ENCODE data around the gene PYGO2.

PYGO2 gene, protein sequence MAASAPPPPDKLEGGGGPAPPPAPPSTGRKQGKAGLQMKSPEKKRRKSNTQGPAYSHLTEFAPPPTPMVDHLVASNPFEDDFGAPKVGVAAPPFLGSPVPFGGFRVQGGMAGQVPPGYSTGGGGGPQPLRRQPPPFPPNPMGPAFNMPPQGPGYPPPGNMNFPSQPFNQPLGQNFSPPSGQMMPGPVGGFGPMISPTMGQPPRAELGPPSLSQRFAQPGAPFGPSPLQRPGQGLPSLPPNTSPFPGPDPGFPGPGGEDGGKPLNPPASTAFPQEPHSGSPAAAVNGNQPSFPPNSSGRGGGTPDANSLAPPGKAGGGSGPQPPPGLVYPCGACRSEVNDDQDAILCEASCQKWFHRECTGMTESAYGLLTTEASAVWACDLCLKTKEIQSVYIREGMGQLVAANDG

DNA sequence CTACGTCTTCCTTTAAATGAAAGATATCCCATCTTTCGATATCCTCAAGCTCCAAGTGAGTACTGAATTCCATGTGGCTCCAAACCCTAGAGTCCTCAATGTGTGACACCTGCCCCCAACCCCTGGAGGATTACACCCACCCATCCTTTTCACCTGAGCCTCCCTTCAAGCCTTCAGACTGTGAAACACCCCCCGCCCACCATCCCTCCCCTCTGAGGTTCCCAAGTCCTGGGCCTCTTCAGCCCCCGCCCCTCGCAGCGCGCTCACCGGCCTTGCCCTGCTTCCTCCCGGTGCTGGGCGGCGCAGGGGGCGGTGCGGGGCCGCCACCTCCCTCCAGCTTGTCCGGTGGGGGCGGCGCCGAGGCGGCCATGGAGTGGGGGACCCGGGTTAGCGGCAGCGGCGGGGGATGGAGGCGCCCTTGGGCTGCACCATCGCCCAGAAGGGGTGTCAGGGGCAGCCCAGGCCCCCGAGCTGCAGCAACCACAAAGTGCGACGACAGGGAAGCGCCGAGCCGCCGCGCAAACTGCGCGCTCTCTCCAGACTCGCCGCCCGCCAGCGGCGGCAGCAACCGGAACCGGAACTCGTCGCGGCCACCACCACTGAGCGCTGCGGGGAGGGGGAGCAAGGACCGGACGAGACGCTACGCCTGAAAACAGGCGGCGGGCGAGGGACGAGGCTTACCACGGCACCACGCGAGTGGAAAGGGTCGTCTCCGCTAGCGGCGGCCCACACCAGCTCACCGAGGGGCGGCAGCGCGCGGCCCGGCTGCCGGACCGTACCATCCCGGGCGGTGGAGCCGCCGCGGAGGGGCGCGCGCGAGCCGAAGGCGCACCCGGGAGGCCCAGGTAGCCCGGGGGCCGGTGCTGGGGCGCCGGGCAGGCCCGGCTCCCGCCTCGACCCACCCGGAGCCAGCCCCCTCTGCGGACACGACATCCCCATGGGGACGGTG is at the start of gene PYGO2:
Gene PYGO2 (minus strand): TSS at position 576 of the 949 bp plus-strand sequence. CDS start 206 bp downstream, at position 370.
- DNase-seq = peak; percentile 76

GRCh38 chr1:155011004-155011416 is 49.4 kb upstream of the PYGO2 start:
- no peak for DNase-seq

DNA sequence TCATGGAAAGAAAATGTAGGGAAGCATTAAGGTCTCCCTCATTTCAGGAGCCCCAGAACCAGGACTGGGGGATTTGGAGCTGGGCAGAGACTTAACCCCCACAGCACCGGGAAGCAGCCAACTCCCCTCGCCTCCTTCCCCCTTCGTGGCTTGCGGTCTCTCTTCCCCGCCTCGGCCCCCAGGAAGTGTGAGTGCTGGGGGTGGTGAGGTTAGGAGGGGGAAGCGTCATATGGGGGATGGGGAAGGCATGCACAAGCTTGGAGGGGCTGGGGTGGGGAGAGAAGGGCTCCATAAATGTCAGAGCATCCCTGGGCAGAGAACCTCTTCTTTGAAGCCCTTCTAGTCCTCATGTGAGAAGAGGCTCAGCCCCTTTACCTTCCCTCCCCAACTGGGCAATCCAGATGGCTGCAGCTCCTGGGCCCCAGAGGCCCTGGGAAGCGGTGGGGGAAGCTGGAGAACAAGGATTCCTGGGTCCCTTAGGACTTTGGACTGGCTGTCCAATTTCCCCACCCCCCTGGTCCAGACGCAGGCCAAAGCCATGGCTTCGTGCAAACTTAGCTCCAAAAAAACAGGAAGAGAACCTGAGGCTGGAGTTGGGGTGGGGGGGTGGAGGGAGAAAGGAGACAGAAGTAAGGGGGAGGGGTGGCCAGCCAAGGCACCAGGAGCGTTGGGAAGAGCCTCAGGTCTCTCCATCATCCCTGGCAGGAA is 48.8 kb upstream of the PYGO2 start:
- DNase-seq = no peak

DNA sequence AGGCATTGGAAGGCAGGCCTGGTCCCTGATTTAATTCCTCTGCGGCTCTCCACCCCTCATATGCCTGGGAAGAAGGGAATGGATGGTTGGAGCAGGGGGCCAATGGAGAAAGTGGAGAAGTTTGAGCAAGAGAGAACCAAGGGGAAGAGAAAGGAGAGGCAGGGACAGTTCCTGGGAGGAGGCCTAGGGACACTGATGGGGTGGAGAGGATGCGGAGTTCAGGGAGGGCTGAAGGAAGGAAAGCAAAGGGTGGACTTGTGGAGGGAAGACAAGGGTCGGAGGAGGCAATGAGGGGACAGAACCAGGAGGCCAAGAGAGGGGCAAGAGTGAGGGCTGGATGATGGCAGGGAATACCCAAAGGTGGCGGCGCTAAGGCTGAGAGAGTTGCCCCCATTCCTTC is 48.2 kb upstream of the PYGO2 start:
- no peak for DNase-seq

- DNase-seq = no peak
These were observed 47.7 kb upstream of the PYGO2 start for GRCh38 chr1:155009221-155009711.

GRCh38 chr1:155008015-155008941 is 46.7 kb upstream of the PYGO2 start:
- DNase-seq = no peak

DNA sequence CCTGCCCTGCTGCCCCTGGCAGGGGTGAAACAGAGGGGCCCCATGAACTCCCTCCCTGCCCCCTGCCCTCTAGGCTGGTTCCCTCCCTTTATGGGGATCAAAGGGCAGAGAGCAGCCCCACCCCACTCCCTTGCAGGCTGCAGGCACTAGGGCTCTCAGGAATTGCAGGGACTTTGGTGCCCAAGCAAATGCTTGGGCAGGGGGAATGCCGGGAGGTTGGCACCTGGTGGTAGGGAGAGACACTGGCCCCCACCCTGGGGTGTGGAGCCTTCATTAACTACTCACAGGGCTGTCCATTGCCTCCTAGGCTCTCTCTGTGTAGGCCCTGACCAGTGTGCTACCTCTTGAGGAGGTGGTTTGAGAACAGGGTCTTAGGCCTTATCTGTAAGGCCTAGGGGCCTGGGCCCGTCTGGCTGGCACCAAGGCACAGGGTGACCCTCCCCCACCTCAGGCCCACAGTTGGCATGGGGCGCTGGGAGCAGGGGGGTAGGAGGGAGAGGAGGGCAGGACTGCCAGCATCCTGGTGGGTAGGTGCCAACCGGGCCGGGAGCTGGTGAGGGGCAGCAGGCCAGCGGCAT is 45.8 kb upstream of the PYGO2 start:
- DNase-seq = no peak

- DNase-seq = no peak
These were observed 45.1 kb upstream of the PYGO2 start for GRCh38 chr1:155006601-155007101.

- DNase-seq = no peak
These were observed 43.8 kb upstream of the PYGO2 start for GRCh38 chr1:155005076-155006011.

DNA sequence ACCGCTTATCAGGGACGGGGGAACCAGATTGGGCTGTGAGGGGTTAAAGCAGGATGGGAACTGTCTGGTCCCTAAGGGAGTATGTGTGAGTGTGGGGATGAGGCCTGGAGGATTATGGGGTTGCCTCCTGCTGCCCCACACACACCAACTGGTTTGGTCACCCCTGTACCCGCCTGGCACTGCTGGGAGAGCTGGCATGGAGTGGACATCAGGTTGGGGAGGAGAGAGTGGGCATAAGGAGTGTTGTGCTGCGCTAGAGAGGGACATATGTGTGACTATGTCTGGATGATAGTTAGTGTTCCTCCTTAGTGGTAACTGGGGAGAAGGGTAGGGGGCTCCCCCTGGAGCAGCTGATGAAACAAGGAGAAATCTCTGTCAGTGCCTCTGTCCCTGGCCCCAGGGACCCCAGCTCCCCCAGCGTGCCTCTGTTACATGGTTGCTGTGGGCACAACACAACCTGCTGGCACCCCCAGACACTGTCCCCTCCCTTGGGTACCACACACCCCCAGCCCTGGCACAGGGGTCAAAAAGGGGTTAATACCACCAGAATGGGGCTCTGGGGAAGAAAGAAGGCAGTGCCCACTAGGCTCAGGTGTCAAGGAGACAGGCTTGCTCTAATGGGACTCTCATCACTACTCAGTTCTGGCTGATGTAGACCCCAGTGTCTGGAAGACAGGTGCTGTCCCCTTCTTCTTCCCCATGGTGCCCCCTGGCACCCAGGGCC is 42.9 kb upstream of the PYGO2 start:
- DNase-seq = no peak

DNA sequence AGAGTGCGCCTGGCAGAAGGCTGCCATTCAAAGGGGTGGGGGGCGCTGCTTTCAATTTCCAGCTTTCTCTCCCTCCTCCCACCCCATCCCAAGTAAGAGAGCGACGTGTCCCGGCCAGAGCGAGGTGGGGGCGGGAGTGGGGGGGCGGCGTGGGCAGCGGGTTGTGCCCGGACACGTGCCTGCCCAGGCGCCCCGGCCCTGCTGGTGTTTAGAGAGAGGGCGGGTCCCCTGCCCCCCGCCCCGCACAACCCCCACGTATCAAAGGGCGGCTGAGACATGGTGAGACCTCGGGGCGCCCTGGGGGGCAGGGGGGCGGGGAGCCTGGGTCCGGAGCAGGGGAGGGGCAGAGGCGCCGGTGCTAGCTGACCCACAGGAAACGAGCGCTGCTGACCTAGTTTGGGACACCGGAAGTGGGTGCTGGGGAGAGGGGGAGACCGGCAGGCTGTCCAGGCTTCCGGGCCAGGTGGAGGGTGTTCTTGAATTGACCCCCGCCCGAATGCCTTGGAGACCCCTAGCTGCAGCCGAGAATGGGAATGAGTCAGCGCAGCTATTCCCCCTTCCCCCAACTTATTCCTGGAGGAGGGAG is 42.3 kb upstream of the PYGO2 start:
- DNase-seq = no peak

DNA sequence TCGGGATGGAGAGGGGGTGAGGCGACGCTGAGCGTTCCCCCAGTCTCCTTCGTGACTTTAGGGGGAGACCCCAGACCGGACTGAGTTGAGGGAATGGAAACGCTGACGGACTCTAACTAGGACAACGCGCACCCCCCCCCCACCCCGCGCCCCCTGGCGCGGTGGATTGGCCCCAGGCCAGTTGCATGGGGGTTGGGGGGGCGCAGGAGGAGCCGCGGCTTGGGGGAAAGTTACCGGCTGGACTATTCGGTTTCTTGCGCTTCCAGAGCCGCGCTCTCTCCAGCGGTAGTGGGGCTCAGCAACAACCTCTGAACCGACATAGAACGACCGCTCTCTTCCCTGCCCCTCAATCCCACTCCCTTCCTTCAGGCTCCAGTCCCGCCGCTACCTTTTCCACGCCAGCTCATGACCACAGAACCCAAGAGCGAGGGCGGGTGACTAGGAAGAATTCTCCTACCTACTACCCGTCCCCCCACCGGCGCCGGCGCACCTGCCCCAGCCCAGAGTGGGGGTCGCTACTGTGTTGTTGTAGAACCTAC is 41.7 kb upstream of the PYGO2 start:
- no peak for DNase-seq

DNA sequence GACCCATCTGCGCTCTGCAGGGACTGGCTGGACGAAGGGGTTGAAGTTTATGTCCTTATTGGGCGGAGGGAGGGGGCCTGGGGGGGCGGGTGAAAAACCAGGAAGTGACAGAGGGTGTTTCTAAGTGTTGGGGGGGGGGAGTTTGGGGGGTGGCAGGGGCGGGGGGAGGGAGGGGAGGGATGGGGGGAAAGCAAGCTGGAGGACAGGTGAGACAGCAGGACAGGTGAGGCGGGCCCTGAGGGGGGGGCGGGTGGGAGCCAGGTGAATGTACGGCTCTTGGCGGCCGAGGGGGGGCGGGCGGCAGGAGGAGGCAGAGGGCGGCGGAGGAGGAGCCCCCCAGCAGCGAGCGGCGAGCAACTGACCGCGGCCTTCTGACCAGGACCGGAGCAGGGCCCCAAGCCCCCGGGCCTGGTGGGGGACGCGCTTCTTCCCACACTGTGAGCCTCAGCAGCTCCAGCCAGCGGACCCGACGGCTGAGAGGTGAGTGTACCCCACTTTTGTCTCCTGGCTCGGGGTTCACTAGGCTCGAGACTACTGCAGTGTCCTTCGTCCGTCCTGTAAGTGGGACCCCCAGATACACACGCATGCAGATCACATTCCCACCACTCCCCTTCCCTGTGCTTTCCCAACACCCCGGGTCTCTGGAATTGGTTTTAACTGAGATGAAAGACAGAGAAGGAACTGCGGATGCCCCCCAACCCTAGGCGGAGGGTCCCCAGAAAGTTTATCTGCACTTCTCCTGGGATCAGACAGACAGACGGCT is 41.1 kb upstream of the PYGO2 start, which contains the start of gene ZBTB7B:
Gene ZBTB7B (plus strand): TSS at position 339 of the 763 bp plus-strand sequence. CDS start 11,859 bp downstream, outside the sequence.
- DNase-seq = no peak

DNA sequence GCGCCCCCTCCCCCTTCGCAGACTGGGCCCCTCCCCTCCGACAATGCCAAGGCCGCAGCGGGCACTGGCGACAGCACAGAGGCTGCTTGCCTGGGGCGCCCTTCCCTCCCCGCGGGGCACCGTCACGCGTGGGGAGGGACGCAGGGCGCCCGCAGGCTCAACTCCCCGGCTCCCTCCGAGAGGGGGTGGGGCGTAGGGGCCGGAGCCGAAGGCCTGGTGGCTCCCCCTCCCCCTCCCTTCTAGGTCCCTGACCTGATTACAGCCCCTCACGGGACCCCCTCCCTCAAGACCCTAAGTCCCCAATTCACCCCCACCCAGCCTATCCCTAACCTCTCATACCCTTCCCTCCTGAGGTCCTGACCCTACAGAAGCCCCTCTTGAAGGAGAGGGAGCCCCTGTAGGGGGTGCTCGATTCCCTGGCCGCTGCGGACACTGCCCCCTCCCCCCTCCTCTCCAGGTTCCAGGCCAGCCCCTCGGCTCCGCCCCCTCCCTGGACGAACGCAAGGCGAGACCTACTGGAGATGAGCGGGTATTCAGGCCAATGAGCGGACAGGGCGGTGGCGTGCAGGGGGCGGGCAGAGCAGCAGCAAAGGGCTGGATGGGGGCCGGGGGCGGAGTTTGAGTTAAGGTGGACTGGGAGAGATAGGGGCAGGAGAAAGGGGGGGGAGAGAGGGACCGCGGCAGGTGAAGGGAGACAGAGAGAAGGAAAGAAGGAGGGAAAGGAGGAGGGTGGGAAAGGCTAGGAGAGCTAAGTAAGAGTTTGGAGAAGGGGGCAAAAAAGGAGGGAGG is 40.3 kb upstream of the PYGO2 start:
- DNase-seq = peak; percentile 98

DNA sequence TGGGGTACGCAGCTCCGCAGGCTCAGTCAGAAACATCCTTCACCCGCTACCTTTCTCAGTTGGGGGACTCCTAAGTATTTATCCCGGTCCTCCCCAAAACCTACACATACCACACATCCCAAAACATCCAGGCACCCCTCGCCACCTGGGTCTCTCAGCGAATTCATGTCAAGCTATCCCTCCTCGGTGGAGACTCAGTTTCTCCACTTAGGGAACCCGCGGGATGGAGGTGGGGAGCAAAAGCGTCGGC is 39.8 kb upstream of the PYGO2 start:
- no peak for DNase-seq

DNA sequence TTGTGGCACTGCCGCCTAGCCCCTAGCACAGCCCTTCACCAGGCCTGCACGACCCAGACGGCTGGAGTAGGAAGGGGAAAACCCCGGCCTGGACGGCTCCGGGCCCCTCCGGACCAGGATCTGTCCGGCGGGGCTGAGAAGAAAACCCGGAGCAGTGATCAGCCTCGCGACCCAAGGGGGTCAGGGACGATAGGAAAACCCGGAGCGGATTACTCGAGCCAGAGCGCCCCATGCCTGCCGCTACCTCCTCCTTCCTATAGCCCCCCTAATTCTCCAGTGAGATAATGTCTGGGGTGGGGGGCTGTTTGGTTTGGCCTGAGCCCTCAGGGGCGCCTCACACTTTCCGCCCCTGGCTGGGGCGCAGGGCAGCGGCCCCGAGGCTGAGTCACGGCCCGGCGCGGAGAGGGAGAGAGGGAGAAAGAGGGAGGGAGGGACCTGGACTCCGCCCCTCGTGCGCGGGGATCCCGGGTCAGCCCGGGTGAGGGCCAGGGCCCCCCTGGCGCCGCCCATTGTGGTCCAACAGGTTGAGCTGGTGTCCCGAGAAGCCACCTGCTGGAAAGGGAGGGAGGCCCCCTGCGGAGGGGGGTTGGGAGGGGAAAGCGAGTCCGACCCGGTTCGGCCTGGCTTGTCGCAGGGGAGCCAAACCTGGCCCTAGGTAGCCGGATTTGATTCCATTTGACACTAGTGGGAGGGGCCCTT is 39.3 kb upstream of the PYGO2 start:
- DNase-seq = peak; percentile 66

GRCh38 chr1:155000411-155000725 is 38.8 kb upstream of the PYGO2 start:
- no peak for DNase-seq

Data from activated gamma-delta T cell treated with Interleukin-2 at 50 U/mL for 16 hours (primary cell).